Measurements from ENCODE around the gene TLX3.

The TLX3 gene

DNA sequence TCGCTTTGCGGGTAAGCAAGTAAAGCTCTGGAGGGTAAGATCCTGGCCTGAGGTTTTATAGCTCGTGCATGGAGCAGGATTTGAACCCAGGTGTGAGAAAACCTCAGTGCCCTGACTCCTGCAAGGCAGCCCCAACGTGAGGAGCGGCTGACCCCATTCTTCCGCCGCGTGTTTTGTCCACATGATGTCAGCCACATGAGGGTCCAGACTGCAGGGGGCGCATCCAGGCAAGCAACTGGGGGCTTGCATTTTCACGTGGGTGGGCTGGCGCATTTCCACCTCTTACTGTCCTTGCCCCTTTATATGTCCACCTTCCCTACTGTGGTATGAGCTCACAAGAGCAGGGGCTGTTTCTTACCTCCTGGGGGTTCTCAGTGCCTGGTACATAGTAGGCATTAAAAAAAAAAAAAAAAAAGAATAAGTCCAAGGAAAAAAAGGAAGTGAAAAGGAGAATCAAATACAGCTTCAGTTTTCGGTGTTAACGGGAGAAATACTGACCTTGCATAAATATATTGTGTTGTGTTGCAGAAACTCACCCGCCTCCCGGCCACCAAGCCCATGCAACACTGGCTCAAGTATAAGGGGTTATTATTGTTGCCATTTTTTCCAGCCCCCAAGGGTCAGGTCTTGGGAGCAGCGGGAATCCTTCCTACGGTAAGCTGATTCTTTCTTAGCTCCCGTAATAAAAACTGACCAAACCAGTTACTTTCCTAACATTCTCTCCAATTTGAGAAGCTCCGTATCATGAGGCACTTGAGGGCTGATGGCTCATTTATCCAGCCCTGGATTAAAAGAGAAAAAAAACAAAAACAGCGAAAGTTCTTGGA lies 15.0 kb downstream of the TLX3 start:
- peaks cover 96% of the 10 kb centered on the region for H3K27me3 ChIP-seq (ENCODE audit: insufficient read depth, low read length)
- no peak overlapping the region for H3K27ac ChIP-seq (ENCODE audit: low read depth, low read length)
- no peak overlapping the region for H2AFZ ChIP-seq (ENCODE audit: low read length, unreplicated experiment)
- no peaks in the 10 kb centered on the region for H3K79me2 ChIP-seq (ENCODE audit: control insufficient read depth, insufficient read depth, low read length, unreplicated experiment)
- H3K4me1 ChIP-seq (ENCODE audit: control insufficient read depth, insufficient read depth, low read length, unreplicated experiment): no peaks in the 10 kb centered on the region
- no peaks in the 10 kb centered on the region for H3K36me3 ChIP-seq (ENCODE audit: insufficient read depth, low read length)
- no peak overlapping the region for H3K4me3 ChIP-seq (ENCODE audit: low read depth, low read length)

DNA sequence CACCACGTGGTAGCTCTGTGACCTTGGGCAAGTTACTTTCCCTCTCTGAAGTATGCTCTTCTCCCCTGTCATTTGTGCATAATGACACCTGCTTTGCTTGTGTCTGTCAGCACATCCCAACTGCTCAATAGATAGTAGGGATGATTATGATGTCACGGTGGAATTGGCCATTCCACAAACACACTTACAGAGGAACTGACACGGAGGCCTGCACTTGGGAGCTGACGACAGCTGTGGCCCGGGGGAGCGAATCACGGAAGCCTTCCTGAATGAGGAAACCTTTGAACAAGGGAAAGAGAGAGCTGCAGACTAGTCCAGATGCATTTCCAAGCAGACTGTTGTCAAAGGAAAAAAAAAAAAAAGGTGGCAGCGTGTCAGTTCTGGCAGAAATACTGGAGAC lies 21.0 kb downstream of the TLX3 start:
- Histone ChIP-seq H3K79me2 (ENCODE audit: control insufficient read depth, insufficient read depth, low read length, unreplicated experiment) (no peaks in the 10 kb centered on the region), H3K4me3 (ENCODE audit: low read depth, low read length) (no peak overlapping the region), H3K27me3 (ENCODE audit: insufficient read depth, low read length) (peaks cover 71% of the 10 kb centered on the region), H3K27ac (ENCODE audit: low read depth, low read length) (no peak overlapping the region), H3K4me1 (ENCODE audit: control insufficient read depth, insufficient read depth, low read length, unreplicated experiment) (no peaks in the 10 kb centered on the region), H2AFZ (ENCODE audit: low read length, unreplicated experiment) (no peak overlapping the region), H3K36me3 (ENCODE audit: insufficient read depth, low read length) (no peaks in the 10 kb centered on the region)

DNA sequence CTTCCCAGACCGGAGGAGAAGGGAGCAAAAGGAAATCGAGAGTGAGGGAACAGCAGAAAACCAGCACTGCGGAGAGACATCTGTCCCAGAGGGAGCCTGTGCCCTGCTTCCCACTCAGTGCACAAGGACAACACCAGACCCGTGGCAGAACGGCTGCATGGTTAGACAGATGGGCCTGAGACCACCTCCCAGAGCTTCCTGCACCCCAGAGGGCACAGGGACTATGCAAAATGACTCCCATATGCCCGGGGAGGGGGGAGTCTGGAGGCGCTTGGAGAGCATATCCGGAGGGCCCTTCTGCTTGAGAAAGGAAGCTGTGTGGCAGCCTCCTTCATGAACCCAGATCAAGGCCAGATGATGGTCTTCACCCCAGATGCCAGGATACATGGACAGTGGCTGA lies 26.6 kb downstream of the TLX3 start:
- peaks cover 45% of the 10 kb centered on the region for H3K27me3 ChIP-seq (ENCODE audit: insufficient read depth, low read length)
- no peaks in the 10 kb centered on the region for H3K4me1 ChIP-seq (ENCODE audit: control insufficient read depth, insufficient read depth, low read length, unreplicated experiment)
- H3K36me3 ChIP-seq (ENCODE audit: insufficient read depth, low read length): no peaks in the 10 kb centered on the region
- H3K27ac ChIP-seq (ENCODE audit: low read depth, low read length): no peak overlapping the region
- H3K79me2 ChIP-seq (ENCODE audit: control insufficient read depth, insufficient read depth, low read length, unreplicated experiment): no peaks in the 10 kb centered on the region
- no peak overlapping the region for H3K4me3 ChIP-seq (ENCODE audit: low read depth, low read length)
- H2AFZ ChIP-seq (ENCODE audit: low read length, unreplicated experiment): no peak overlapping the region

DNA sequence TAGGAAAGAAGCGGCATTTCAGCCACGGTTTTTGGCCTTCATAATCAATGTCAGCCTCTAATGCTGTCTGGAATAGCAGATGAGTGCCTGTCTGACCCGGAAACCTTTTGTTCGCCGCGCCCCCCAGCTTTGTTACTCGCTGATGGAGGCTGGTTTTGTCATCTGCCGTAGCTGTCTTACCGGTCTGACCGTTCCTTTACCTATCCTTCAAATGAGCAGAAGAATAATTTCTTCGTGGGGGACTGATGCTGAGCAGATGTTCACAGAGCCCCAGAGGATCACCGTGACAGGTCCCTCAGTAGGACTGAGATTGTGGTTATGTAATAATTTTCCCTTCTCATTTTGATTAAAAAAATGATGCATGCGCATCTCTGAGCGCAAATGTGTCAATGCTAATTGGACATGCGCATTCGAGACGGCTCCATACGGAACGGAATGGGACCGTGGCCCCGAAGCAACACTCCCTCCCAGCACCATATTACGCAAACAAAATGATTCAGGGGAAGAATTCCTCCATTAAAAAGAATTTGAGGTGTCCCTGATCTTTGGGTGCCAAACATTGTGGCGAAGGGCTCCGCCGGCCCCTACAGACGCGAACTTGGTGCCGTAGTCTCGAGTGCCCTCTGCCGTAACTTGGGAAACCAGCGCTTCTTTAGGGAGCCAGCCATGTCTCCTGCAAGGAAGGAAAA lies 27.6 kb downstream of the TLX3 start:
- H3K4me3 ChIP-seq (ENCODE audit: low read depth, low read length): peak overlapping the region; percentile 75
- H3K36me3 ChIP-seq (ENCODE audit: insufficient read depth, low read length): no peaks in the 10 kb centered on the region
- H3K4me1 ChIP-seq (ENCODE audit: control insufficient read depth, insufficient read depth, low read length, unreplicated experiment): no peaks in the 10 kb centered on the region
- peaks cover 36% of the 10 kb centered on the region for H3K27me3 ChIP-seq (ENCODE audit: insufficient read depth, low read length)
- H3K79me2 ChIP-seq (ENCODE audit: control insufficient read depth, insufficient read depth, low read length, unreplicated experiment): no peaks in the 10 kb centered on the region
- no peak overlapping the region for H3K27ac ChIP-seq (ENCODE audit: low read depth, low read length)
- H2AFZ ChIP-seq (ENCODE audit: low read length, unreplicated experiment): peak overlapping the region; percentile 85

DNA sequence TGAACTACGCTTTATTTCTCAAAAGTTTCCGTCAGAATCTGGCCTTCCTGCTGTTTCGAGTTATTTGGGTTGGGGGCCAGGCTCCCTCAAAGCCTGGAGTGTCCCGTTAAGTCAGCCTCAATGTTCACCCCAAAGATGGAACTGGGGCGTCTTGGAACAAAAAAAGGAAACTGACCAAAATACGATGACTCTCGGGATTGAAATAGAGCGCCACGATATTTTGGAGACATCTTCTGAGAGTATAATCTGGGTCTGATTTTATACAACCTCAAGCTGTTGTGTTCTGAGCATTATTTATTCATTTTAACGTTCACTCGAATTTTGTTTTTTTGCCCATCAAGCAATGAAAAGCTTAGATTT lies 28.1 kb downstream of the TLX3 start:
- Histone ChIP-seq H3K27me3 (ENCODE audit: insufficient read depth, low read length) (peaks cover 36% of the 10 kb centered on the region), H3K27ac (ENCODE audit: low read depth, low read length) (no peak overlapping the region), H3K36me3 (ENCODE audit: insufficient read depth, low read length) (no peaks in the 10 kb centered on the region), H3K4me1 (ENCODE audit: control insufficient read depth, insufficient read depth, low read length, unreplicated experiment) (no peaks in the 10 kb centered on the region), H3K4me3 (ENCODE audit: low read depth, low read length) (peak overlapping the region; percentile 75), H2AFZ (ENCODE audit: low read length, unreplicated experiment) (peak overlapping the region; percentile 85), H3K79me2 (ENCODE audit: control insufficient read depth, insufficient read depth, low read length, unreplicated experiment) (no peaks in the 10 kb centered on the region)

DNA sequence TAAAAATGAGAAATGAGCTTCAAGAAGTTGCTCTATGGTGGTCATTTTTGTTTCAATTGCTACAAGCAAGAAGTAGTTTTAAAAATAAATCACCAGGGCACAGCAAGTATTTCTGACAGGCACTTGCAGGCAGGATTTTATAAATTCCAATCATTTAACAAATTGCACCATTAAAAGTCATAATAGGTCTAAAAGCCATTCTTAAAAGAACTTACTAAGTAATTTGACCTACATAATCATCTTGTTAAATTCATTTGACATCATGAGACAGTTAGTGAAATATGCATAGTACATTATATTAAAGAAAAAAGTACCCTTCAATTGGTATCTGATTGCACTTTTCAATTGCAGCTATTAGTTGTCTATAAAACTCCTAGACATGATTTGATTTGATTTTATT lies 31.0 kb downstream of the TLX3 start:
- no peaks in the 10 kb centered on the region for H3K4me1 ChIP-seq (ENCODE audit: control insufficient read depth, insufficient read depth, low read length, unreplicated experiment)

DNA sequence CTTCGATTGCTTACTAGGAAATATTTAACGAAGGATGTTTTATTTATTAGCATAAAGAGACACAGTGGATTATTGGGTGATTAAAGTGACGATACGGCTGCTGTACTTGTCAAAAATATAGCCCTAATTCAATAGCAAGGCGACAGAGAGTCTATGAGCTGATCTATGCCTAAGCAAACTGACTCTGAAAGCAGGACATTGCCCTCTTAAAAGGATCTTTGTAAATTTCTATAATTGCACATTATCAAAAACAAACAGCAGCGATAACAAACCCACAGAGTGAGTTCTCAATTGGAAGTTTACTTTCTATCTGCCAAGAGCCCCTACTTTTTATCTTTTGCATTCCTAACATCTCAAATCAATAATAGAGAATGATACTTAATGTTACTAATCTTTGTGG lies 31.4 kb downstream of the TLX3 start:
- no peaks in the 10 kb centered on the region for H3K79me2 ChIP-seq (ENCODE audit: control insufficient read depth, insufficient read depth, low read length, unreplicated experiment)
- H3K27me3 ChIP-seq (ENCODE audit: insufficient read depth, low read length): peaks cover 20% of the 10 kb centered on the region
- H3K27ac ChIP-seq (ENCODE audit: low read depth, low read length): no peak overlapping the region
- H3K4me3 ChIP-seq (ENCODE audit: low read depth, low read length): no peak overlapping the region
- H3K4me1 ChIP-seq (ENCODE audit: control insufficient read depth, insufficient read depth, low read length, unreplicated experiment): no peaks in the 10 kb centered on the region
- H2AFZ ChIP-seq (ENCODE audit: low read length, unreplicated experiment): no peak overlapping the region
- no peaks in the 10 kb centered on the region for H3K36me3 ChIP-seq (ENCODE audit: insufficient read depth, low read length)

More for the DNA sequence above, 31.0 kb downstream of the TLX3 start:
- H2AFZ ChIP-seq (ENCODE audit: low read length, unreplicated experiment): no peak overlapping the region
- no peak overlapping the region for H3K4me3 ChIP-seq (ENCODE audit: low read depth, low read length)
- H3K79me2 ChIP-seq (ENCODE audit: control insufficient read depth, insufficient read depth, low read length, unreplicated experiment): no peaks in the 10 kb centered on the region
- no peaks in the 10 kb centered on the region for H3K36me3 ChIP-seq (ENCODE audit: insufficient read depth, low read length)
- peaks cover 25% of the 10 kb centered on the region for H3K27me3 ChIP-seq (ENCODE audit: insufficient read depth, low read length)
- H3K27ac ChIP-seq (ENCODE audit: low read depth, low read length): no peak overlapping the region

DNA sequence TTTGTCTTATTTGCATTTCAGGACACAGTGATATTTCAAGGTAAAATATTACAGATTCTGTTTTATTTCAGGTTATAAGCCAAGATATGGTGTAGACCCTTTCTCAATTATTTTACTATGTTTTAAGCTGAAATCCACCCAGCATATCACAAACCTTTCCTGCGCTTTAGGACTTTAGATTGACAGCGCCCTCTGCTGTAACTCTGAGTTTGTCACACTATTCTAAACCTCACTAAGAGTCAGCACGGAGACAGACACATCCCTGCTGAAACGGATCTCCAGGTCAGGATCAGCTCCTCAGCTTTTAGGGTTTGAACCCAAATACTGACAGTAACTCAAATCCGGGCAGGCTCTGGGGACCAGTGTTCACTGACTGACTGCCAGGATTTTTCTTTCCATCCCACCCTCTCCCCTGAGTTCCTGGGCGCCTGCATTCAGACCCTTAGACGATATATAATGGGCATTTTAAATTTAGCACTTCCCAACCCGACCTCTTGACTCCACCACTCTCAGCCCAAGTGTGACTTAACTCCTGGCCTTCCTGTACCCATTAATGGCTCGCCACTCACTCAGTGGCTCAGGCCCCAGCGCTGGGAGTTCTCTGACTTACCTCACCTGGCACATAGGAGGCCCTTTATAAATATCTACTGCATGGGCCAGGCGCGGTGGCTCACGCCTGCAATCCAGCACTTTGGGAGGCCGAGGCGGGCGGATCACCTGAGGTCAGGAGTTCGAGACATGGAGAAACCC lies 33.5 kb downstream of the TLX3 start:
- Histone ChIP-seq H3K4me1 (ENCODE audit: control insufficient read depth, insufficient read depth, low read length, unreplicated experiment) (no peaks in the 10 kb centered on the region), H2AFZ (ENCODE audit: low read length, unreplicated experiment) (no peak overlapping the region), H3K27me3 (ENCODE audit: insufficient read depth, low read length) (peaks cover 7% of the 10 kb centered on the region), H3K27ac (ENCODE audit: low read depth, low read length) (no peak overlapping the region), H3K36me3 (ENCODE audit: insufficient read depth, low read length) (no peaks in the 10 kb centered on the region), H3K4me3 (ENCODE audit: low read depth, low read length) (no peak overlapping the region), H3K79me2 (ENCODE audit: control insufficient read depth, insufficient read depth, low read length, unreplicated experiment) (no peaks in the 10 kb centered on the region)

DNA sequence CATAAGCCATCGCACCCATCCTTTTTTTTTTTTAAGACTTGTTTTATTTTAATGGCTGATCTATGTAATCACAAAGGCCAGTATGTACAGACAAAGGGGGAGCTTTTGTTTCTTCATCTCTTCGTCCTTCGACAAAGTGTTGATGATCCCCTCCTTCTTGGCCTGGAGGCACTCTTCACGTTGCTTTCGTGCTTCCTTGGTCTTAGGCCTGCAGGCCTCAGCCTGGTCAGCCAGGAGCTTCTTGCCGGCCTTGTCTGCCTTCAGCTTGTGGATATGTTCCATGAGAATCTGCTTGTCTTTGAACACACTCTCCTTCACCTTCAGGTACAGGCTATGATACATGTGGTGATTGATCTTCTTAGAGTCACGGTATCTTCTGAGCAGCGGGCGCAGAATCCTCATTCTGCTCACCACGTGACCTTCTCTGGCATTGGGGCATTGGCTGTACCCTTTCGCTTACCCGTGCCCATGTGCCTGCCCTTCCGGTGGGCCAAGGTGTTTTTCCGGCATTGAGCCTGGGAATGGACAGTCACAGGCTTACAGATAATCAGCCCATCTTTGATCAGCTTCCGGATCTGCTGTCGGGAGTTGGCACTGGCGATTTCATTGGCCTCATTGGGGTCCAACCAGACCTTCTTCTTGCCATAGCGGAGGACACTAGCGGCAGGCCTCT lies 36.0 kb downstream of the TLX3 start:
- Histone ChIP-seq H3K27me3 (ENCODE audit: insufficient read depth, low read length) (peaks cover 5% of the 10 kb centered on the region; the same call in 1 of the 2 replicates), H3K36me3 (ENCODE audit: insufficient read depth, low read length) (no peaks in the 10 kb centered on the region), H3K4me3 (ENCODE audit: low read depth, low read length) (no peak overlapping the region), H2AFZ (ENCODE audit: low read length, unreplicated experiment) (no peak overlapping the region), H3K4me1 (ENCODE audit: control insufficient read depth, insufficient read depth, low read length, unreplicated experiment) (no peaks in the 10 kb centered on the region), H3K27ac (ENCODE audit: low read depth, low read length) (no peak overlapping the region), H3K79me2 (ENCODE audit: control insufficient read depth, insufficient read depth, low read length, unreplicated experiment) (no peaks in the 10 kb centered on the region)

DNA sequence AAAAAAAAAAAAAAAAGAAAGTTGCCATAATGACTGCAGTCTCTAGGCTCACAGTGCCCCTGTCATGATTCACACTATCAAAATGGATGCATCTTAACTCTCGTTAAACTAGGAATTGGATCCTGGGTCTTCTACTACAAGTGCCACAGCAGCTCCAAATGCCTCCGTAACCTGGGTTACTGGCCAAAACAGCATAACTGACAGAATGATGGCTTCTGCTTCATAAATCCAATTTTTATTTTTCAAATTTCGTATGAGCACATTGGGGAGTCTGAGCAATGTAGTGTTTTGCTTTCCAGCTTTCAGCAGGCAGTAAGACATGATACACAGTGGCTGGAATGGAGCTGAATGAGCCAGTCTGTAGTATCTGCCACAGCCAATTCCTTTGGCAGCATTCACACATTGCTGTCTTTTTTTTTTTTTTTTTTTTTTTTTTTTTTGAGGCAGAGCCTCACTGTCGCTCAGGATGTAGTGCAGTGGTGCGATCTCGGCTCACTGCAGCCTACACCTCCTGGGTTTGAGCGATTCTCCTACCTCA lies 42.6 kb downstream of the TLX3 start:
- H3K27me3 ChIP-seq (ENCODE audit: insufficient read depth, low read length): no peaks in the 10 kb centered on the region
- no peaks in the 10 kb centered on the region for H3K79me2 ChIP-seq (ENCODE audit: control insufficient read depth, insufficient read depth, low read length, unreplicated experiment)
- H3K4me1 ChIP-seq (ENCODE audit: control insufficient read depth, insufficient read depth, low read length, unreplicated experiment): no peaks in the 10 kb centered on the region
- no peak overlapping the region for H3K27ac ChIP-seq (ENCODE audit: low read depth, low read length)
- H2AFZ ChIP-seq (ENCODE audit: low read length, unreplicated experiment): no peak overlapping the region
- no peaks in the 10 kb centered on the region for H3K36me3 ChIP-seq (ENCODE audit: insufficient read depth, low read length)
- no peak overlapping the region for H3K4me3 ChIP-seq (ENCODE audit: low read depth, low read length)
